Medulla oblongata (tissue), 1 donor: ENCODE results near the gene EXOC6B.
"Not testable (repeated sequence)": the region's sequence is repeated elsewhere in the genome, so short reads cannot be mapped to it uniquely, and the experiment has no call there.

ENCODE experiments used
- DNase-seq: peaks from one replicate; pipeline ENCODE4 v3.0.0-alpha.2; 2015; ENCODE audit errors: extremely low spot score

Gene EXOC6B

GRCh38 chr2:72607189-72607588 is 218.6 kb downstream of the EXOC6B start:
- DNase-seq = no peak

- no peak for DNase-seq
Measured at GRCh38 chr2:72605836-72606442, 219.9 kb downstream of the EXOC6B start.

GRCh38 chr2:72604468-72604867 is 221.4 kb downstream of the EXOC6B start:
- no peak for DNase-seq

GRCh38 chr2:72603481-72603880 is 222.4 kb downstream of the EXOC6B start:
- no peak for DNase-seq

GRCh38 chr2:72602711-72603110 is 223.1 kb downstream of the EXOC6B start:
- no peak for DNase-seq

- DNase-seq = no peak
Measured at GRCh38 chr2:72602095-72602494, 223.7 kb downstream of the EXOC6B start.

GRCh38 chr2:72583836-72584235 is 242.0 kb downstream of the EXOC6B start:
- not testable (repeated sequence) for DNase-seq

GRCh38 chr2:72583376-72583775 is 242.5 kb downstream of the EXOC6B start:
- DNase-seq = no peak

GRCh38 chr2:72581560-72582181 is 244.2 kb downstream of the EXOC6B start:
- DNase-seq = no peak

GRCh38 chr2:72579591-72580180 is 246.1 kb downstream of the EXOC6B start:
- peak; percentile 64 for DNase-seq

GRCh38 chr2:72576861-72577260 is 249.0 kb downstream of the EXOC6B start:
- DNase-seq = no peak

GRCh38 chr2:72576459-72576858 is 249.4 kb downstream of the EXOC6B start:
- DNase-seq = no peak

GRCh38 chr2:72574886-72575285 is 250.9 kb downstream of the EXOC6B start:
- no peak for DNase-seq

- no peak for DNase-seq
Measured at GRCh38 chr2:72573232-72573631, 252.6 kb downstream of the EXOC6B start.

- DNase-seq = no peak
Measured at GRCh38 chr2:72572501-72572900, 253.3 kb downstream of the EXOC6B start.

- no peak for DNase-seq
Measured at GRCh38 chr2:72570413-72570812, 255.4 kb downstream of the EXOC6B start.

- DNase-seq = no peak
Measured at GRCh38 chr2:72562451-72563153, 263.2 kb downstream of the EXOC6B start.

- DNase-seq = peak; percentile 21
Measured at GRCh38 chr2:72561621-72562318, 264.1 kb downstream of the EXOC6B start.

GRCh38 chr2:72555943-72556342 is 269.9 kb downstream of the EXOC6B start:
- DNase-seq = no peak

- not testable (repeated sequence) for DNase-seq
Measured at GRCh38 chr2:72555363-72555762, 270.5 kb downstream of the EXOC6B start.

- not testable (repeated sequence) for DNase-seq
Measured at GRCh38 chr2:72554910-72555309, 270.9 kb downstream of the EXOC6B start.

GRCh38 chr2:72554381-72554780 is 271.5 kb downstream of the EXOC6B start:
- no peak for DNase-seq
